ENCODE results near the gene RALB.
"Not testable (repeated sequence)": the region's sequence is repeated elsewhere in the genome, so short reads cannot be mapped to it uniquely, and the experiment has no call there.

Gene RALB

GRCh38 chr2:120224735-120225548 is 27.7 kb upstream of the RALB start:
- no peak for DNase-seq (ENCODE audit: low spot score)

DNA sequence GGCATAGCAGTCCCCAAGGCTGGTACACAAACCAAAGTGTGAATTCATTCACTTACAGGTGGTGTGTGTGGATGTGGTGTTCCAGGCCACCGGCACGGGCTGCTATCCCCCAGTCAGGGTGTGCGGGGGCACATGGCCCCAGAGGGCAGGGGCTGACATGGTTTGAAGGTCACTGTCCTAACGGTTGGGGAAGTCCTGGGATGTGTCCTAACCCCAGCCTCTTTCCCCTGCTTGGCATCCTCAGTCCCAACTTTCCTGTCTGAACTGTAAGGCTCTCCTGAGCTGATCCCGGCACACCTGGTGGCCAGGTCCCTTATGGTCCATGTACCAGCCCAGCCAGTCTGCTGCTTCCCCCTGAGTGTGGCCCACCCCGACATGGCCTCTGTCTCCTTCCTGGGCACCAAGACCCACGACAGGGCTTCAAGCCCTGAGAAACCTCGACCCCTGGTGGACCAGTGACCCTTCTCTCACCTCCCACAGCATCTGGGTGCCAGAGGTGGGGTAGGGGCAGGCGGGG is 27.0 kb upstream of the RALB start:
- DNase-seq (ENCODE audit: low spot score) = no peak

DNA sequence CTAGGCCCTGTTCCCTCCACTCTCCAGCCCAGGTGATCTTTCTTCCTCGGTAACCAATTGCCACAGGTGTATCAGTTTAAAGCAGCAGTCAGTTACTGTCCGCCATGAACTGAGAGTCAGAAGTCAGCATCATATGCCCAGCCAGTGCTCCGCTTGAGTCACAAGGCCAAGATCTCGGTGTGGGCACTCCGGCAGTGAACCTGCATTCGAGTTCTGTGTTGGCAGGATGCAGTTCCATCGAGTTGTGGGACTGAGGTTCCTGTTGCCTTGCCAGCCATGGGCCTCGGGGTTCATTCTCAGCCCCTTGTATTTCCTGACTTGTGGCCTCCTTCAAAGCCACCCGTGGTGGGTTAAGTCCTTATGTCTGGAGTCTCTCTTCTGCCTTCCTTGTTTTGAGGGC is 26.3 kb upstream of the RALB start:
- DNase-seq (ENCODE audit: low spot score) = no peak

GRCh38 chr2:120227111-120227991 is 25.3 kb upstream of the RALB start:
- DNase-seq (ENCODE audit: low spot score) = no peak

DNA sequence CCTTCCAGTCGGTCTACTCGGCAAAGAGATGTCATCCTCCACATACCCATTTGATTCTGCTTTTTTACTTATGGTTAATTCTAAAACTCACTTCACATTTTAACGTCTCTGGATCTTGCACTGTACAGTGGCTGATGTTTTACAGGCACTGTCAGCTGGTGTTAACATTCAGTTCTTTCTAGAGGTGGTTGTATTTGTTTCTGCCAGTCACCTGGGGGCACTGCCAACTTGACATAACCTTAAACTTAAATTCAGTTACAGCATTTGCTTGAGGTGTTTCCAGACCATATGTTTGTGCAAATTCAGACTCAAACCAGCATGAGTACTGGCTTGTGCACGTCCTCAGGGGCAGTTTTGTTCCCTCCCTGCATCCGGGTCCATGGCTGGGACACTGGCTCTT is 24.1 kb upstream of the RALB start:
- DNase-seq (ENCODE audit: low spot score) = no peak

DNA sequence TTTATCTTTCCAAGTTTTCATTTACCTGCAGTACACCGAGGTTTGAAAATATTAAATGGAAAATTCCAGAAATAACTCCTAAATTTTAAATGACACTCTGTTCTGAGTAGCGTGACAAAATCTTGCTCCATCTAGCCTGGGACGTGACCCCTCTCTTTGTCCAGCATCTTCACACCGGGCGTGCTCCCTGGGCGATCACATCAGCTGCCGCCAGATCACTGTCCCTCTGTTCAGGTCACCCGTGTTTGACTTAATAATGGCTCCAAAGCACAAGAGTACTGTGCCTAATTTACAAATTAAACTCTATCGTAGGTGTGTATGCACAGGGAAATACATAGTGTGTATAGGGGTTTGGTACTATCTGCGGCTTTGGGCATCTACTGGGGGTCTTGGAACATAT is 23.3 kb upstream of the RALB start:
- no peak for DNase-seq (ENCODE audit: low spot score)

DNA sequence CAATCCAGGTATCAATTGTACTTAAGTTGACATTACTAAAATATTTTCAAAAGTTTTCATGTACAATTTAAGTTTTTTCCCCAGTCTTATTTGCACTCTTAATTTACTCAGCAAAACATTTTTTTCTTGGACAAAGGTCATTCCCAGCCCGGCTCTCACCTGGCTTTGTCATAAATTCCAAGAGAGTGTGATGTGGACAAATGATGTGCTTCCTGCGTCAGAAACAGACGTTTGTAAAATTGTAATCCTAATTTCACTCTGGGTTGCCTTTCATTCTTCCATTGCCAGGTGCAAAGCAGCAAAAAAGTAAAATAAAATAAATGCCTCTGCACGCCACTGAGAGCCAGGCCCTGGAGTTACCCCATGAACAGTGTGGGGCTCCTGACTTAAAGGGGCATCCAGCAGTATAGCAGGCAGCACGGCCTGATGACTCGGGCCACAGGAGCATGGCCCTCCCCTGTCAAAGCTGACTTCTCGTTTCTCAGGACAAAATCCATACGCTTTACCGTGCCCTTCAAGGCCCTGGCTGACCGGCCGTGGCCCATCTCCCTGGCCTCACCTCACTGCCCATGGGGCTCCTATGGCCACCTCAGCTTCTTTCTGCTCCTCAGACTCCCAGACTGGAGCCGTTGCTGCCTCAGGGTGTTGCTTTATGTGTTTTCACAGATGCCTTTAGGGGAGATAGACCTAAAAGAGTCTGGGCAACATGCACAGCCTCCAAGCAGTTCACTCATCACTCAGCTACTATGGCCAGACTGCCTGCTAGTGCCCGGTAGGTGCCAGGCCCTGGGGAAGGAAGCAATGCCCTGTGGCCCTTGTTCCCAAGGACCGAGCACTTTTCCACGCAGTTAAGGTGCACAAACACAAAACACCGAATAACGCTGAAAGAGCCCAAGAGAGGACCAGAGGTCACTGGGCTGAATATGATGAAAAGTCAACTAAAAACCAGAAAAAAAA is 21.9 kb upstream of the RALB start:
- DNase-seq (ENCODE audit: low spot score) = no peak

DNA sequence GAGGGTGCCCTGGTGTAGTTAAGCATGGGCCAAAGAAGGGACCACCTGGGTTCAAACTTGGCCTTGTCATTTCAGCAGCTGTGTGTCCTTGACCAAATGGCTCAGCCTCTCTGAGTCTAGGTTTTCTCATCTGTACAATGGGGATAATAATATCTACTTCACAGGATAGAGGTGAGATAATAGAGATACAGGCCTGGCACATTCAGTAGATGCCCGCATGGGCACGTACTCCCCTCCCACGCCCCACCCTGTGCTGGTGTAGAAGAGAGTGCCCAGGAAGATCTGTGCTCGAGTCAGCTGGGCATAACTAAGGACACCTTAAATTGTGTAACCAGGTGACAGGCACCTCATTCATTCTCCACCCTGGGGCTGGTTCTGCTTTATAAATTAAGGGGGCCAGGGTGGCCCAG is 21.1 kb upstream of the RALB start:
- DNase-seq (ENCODE audit: low spot score) = no peak

DNA sequence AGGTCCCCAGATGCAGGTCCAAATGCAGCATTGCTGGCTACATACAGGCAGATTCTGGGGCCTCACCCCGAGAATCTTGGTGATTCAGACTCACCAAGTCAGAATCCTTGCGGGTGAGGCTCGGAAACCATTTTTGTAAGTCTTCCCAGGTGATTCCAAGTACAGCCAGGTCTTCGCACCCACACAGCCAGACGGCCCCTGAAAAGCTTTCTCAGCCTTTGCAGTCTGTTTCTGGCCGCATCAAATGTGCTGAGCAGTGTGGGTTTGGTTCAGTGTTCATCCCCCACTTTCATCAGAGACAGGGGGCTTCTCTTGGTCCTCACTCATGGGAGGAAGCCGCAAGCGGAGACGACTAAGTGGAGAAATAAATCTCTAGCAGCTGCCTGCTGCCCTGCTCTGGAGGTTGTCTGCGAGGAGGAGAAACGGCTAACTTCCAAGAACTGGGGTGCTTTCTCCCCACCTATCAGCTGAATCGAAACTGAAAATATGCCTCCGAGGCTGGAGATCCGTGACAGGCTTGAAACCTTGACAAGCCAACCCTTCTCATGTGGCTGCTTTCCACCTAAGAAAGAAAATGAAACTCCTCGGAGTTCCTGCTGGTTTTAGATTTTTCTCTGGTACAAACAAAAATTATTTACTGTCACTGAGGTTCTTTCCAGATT is 20.5 kb upstream of the RALB start:
- peak; percentile 45 for DNase-seq (ENCODE audit: low spot score)

- no peak for DNase-seq (ENCODE audit: low spot score)
Observed at GRCh38 chr2:120233292-120233691, 19.4 kb upstream of the RALB start.

GRCh38 chr2:120235158-120235557 is 17.5 kb upstream of the RALB start:
- DNase-seq (ENCODE audit: low spot score) = not testable (repeated sequence)

DNA sequence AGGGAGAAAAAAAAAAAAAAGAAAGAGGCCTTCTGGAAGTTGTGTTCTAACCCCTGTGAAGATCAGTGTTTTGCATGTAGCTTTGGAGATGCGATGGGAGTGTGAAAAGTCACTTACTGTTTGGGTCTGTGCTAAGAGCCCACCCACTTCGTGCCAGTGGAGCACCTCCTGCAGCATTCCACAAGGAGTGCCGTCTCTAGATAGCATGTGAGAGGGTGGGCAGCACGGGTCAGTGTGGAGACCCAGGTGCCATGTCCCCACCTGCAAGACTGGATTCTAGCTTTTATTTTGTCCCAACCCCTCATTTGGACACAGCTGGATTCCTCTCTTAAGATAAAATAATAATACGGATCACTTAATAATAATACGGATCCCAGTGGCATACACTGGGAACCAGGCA is 17.0 kb upstream of the RALB start:
- no peak for DNase-seq (ENCODE audit: low spot score)

DNA sequence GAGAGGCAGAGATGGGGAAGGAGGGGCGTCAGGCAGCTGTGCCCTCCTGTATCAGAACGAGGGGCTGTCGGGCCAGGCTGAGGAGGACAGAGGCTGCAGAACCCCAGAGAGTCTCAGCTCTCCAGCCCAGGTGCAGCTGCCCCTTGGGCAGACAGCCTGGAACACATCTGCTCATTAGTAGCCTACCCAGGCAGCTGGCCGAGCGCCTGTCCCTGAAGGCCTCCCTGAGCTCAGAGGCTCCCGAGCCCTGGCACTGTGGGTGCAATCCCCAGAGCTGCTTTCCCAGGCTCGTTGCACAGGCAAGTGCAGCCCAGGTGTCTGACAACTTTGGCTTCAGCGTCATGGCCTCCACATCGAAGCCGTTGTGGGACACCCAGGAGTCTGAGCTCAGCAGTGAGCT is 16.3 kb upstream of the RALB start:
- DNase-seq (ENCODE audit: low spot score) = no peak

DNA sequence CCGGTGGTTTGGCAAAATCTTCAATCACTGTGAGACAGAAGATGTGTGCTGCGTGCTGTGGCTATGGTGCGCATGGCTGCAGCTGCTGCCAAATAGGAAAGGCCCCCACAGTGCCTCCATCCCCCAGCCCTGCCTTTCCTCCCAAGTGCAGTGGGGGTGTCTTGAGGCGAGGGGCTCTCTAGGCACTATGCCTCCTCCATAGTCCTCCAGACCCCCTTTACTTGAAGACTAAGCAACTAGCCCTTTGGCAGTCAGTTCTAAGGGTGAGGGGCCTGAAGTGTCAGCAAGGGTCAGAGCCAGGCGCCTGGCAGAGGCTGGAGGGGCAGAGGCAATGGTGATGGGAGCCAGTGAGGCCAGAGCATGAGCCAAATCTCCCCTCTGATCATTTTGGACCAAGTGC is 15.9 kb upstream of the RALB start:
- DNase-seq (ENCODE audit: low spot score) = no peak

DNA sequence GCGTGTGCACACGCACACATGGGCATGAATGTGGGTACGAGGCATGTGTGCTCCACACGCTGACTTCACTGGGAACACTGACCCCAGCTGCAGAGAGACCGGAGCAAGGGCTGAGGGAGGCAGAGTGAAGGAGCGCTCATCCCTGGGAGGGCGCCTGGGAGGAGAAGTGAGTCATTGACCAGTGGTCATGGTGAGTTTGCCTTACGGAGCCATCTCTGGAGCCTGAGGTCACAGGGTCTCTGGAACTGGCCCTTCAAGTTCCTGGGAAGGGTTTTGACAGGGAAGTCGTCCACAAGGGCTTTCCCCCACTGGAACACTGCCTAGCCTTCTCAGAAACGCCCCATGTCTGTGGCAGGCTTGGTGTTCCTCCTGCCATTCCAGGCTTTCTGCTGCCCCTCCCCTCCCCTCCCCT is 15.2 kb upstream of the RALB start:
- DNase-seq (ENCODE audit: low spot score) = peak; percentile 90

- DNase-seq (ENCODE audit: low spot score) = peak; percentile 94
Observed at GRCh38 chr2:120238728-120239487, 13.7 kb upstream of the RALB start.

- DNase-seq (ENCODE audit: low spot score) = peak; percentile 93
Observed at GRCh38 chr2:120239488-120240287, 13.0 kb upstream of the RALB start.

DNA sequence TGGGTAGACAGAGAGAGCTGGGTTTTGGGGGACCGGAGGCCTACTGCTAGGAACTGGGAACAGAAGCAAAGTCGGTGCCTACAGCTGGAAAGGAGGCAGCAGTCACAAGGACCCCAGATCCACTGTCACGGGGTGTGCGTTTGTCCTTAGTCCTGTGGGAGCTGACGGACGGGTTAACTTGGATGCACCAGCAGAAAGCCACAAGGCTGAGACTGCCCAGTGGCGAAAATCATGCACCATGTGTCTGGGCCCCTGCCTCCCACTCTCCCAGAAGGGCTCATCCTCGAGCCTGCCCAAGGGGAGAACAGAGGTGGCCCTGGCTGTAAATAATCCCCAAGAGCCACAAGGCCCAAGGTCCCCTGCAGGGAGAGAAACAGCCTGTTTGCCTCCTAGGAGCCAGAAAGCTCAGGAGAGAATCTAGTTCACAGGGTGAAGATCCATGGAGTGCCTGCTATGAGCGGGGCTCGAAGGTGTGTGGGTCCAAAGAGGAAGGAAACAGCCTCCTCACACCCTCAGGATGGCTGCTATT is 11.7 kb upstream of the RALB start:
- DNase-seq (ENCODE audit: low spot score) = no peak

DNA sequence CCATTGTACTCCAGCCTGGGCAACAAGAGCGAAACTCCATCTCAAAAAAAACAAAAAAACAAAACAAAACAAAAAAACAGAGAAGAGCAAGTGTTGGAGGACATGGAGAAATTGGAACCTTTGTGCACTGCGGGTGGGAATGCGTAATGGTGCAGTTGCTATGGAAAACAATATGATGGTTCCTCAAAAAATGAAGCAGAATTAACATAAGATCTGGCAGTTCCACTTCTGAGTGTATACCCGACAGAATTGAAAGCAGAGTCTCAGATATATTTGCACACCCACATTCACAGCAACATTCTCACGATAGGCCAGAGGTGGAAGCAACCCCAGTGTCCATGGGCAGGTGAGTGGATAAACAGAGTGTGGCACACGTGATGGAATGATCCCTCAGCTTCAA is 11.0 kb upstream of the RALB start:
- DNase-seq (ENCODE audit: low spot score) = no peak

Data from AG20443 (cell line).